GM23248 (cell line): ENCODE data around the gene BMERB1.

Source experiments
- EZH2 ChIP-seq: fragments of 200-600 bp; sonication (generic); IDR thresholded peaks from 2 replicates; pipeline ENCODE4 v1.6.1; 2018; ENCODE audit warnings: antibody characterized with exemption, mild to moderate bottlenecking; ENCODE audit not compliant: insufficient read depth, poor library complexity, severe bottlenecking
- EZH2phosphoT487 ChIP-seq: fragments of 200-600 bp; sonication (generic); IDR thresholded peaks from 2 replicates; pipeline ENCODE4 v1.6.1; 2018; ENCODE audit warnings: antibody characterized with exemption, moderate library complexity, mild to moderate bottlenecking, low read depth; ENCODE audit not compliant: insufficient read depth

GRCh38 chr16:15444264-15444663, 9.9 kb downstream of the BMERB1 start:
- TF ChIP-seq EZH2: no peak
- TF ChIP-seq EZH2phosphoT487: no peak
